WERI-Rb-1 (cell line): ENCODE data around the gene RCSD1.
"Not testable (repeated sequence)": the region's sequence is repeated elsewhere in the genome, so short reads cannot be mapped to it uniquely, and the experiment has no call there.

Source experiments
- DNase-seq: peaks from one replicate; pipeline ENCODE4 v3.0.0-alpha.2; 2020
- H3K27ac ChIP-seq: fragments of 250-450 bp; sonication (Bioruptor Pico); 2 replicates; pipeline ENCODE4 v1.5.1; 2020; ENCODE audit warnings: mild to moderate bottlenecking, moderate library complexity
- H3K27me3 ChIP-seq: fragments of 250-450 bp; sonication (Bioruptor Pico); 2 replicates; pipeline ENCODE4 v1.5.1; 2021; ENCODE audit warnings: mild to moderate bottlenecking, low read depth, moderate library complexity; ENCODE audit not compliant: insufficient read depth, severe bottlenecking
- H3K36me3 ChIP-seq: fragments of 250-450 bp; sonication (Bioruptor Pico); 2 replicates; pipeline ENCODE4 v1.5.1; 2020; ENCODE audit warnings: mild to moderate bottlenecking, moderate library complexity
- H3K4me3 ChIP-seq: 2 replicates; pipeline ENCODE4 v1.5.1; 2011; ENCODE audit warnings: low read depth, mild to moderate bottlenecking, control low read depth, low read length
- H3K9me3 ChIP-seq: fragments of 250-450 bp; sonication (Bioruptor Pico); 2 replicates; pipeline ENCODE4 v1.5.1; 2021; ENCODE audit warnings: mild to moderate bottlenecking, moderate library complexity; ENCODE audit not compliant: severe bottlenecking
- TF ChIP-seq, protein P1 (sequence below): IDR thresholded peaks from 2 replicates; pipeline ENCODE4 v1.5.1; 2011; ENCODE audit warnings: low read depth, mild to moderate bottlenecking, control low read depth, inconsistent platforms, low read length

Gene RCSD1

GRCh38 chr1:167717351-167717750 is 87.3 kb downstream of the RCSD1 start:
- DNase-seq, result no peak
- TF ChIP-seq, protein P1, sequence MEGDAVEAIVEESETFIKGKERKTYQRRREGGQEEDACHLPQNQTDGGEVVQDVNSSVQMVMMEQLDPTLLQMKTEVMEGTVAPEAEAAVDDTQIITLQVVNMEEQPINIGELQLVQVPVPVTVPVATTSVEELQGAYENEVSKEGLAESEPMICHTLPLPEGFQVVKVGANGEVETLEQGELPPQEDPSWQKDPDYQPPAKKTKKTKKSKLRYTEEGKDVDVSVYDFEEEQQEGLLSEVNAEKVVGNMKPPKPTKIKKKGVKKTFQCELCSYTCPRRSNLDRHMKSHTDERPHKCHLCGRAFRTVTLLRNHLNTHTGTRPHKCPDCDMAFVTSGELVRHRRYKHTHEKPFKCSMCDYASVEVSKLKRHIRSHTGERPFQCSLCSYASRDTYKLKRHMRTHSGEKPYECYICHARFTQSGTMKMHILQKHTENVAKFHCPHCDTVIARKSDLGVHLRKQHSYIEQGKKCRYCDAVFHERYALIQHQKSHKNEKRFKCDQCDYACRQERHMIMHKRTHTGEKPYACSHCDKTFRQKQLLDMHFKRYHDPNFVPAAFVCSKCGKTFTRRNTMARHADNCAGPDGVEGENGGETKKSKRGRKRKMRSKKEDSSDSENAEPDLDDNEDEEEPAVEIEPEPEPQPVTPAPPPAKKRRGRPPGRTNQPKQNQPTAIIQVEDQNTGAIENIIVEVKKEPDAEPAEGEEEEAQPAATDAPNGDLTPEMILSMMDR, result no peak
- Histone ChIP-seq H3K4me3 (no peak overlapping the region), H3K27me3 (no peaks in the 10 kb centered on the region), H3K9me3 (no peaks in the 10 kb centered on the region), H3K36me3 (peaks cover 2% of the 10 kb centered on the region; the same call in 1 of the 2 replicates), H3K27ac (no peak overlapping the region)

- Histone ChIP-seq H3K9me3 (no peaks in the 10 kb centered on the region), H3K27ac (no peak overlapping the region), H3K27me3 (no peaks in the 10 kb centered on the region), H3K4me3 (no peak overlapping the region), H3K36me3 (peaks cover 2% of the 10 kb centered on the region; the same call in 1 of the 2 replicates)
- TF ChIP-seq, protein P1, result no peak
- DNase-seq, result no peak
Measured at GRCh38 chr1:167718914-167719691, 89.1 kb downstream of the RCSD1 start.

GRCh38 chr1:167719715-167720421 is 89.8 kb downstream of the RCSD1 start:
- not testable (repeated sequence) for H3K4me3 ChIP-seq, H3K27me3 ChIP-seq, H3K9me3 ChIP-seq, H3K27ac ChIP-seq, DNase-seq, H3K36me3 ChIP-seq

GRCh38 chr1:167720965-167721616 is 91.1 kb downstream of the RCSD1 start:
- no peaks in the 10 kb centered on the region for H3K9me3 ChIP-seq
- no peaks in the 10 kb centered on the region for H3K36me3 ChIP-seq
- H3K4me3 ChIP-seq, result peak overlapping the region; percentile 55
- H3K27me3 ChIP-seq, result no peaks in the 10 kb centered on the region
- peak; percentile 20 for DNase-seq
- H3K27ac ChIP-seq, result no peak overlapping the region; the same call in 1 of the 2 replicates
- TF ChIP-seq, protein P1, result no peak

DNA sequence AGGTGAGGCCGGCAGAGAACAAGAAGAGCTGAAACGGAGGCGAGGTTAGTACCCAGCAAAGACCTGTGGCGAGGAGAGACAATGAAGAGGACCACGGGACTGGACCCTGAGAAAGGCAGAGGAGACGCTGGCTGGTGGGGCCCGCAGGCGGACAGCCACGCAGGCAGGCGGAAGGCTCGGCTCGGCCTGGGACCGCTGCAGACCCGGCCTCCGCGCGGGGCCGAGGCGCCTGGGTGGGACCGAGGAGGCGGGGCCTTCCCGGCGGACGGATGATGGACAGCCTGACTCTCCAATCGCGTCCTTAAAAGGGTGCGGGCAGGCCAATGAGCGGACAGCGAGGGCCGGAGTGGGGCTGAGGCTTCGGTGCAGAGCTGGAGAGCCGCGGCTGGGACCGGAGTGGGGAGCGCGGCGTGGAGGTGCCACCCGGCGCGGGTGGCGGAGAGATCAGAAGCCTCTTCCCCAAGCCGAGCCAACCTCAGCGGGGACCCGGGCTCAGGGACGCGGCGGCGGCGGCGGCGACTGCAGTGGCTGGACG is 91.7 kb downstream of the RCSD1 start, which contains the start of gene MPZL1:
TSS of gene MPZL1 (plus strand) at position 366 of the 535 bp plus-strand sequence. CDS start 170 bp downstream, outside the sequence.
- Histone ChIP-seq H3K27ac (peak within 1 kb of the TSS; percentile 66), H3K36me3 (no peaks in the 10 kb centered on the region), H3K27me3 (no peaks in the 10 kb centered on the region), H3K9me3 (no peaks in the 10 kb centered on the region), H3K4me3 (peak within 1 kb of the TSS; percentile 55)
- peak; percentile 87 for DNase-seq
- TF ChIP-seq, protein P1, result no peak
